A549 (cell line): ENCODE results near the gene SLC41A1. TPM values are rescaled to one million over a fixed set of nuclear protein-coding genes. Genes with fewer than 3 reads are reported as not detected.

Source experiments
- ATAC-seq, 2 experiments: fragments of 200-7000 bp in 1 of 2; fragments of >200 bp in 1 of 2; cut with Nextera tagmentation in 1 of 2; cut with Tn5 transposase in 1 of 2; 3 replicates each; pipeline versions ENCODE4 v1.8.0 to v1.9.1; 2018 to 2020; ENCODE audit warnings: mild to moderate bottlenecking in 1 of 2, moderate library complexity in 1 of 2
- CTCF ChIA-PET: fragments of 300-600 bp; sonication (Branson Sonifier 250); formaldehyde crosslinking; extraction: SDS; loops from one replicate; lab custom pipeline; 2021; ENCODE audit warnings: antibody characterized with exemption, inconsistent platforms; lab: Yijun Ruan, JAX
- POLR2A ChIA-PET: fragments of 350-600 bp; formaldehyde crosslinking; extraction: SDS; loops from one replicate; lab custom pipeline; 2021; ENCODE audit warnings: antibody characterized with exemption, inconsistent platforms; lab: Yijun Ruan, JAX
- DNase-seq, 2 experiments: peaks; one replicate each; pipeline versions ENCODE4 v3.0.0 to v3.0.0-alpha.2; 2011 to 2016; ENCODE audit warnings: low read depth in 1 of 2, low spot score in 1 of 2
- FAIRE-seq: peaks from 2 replicates; lab custom pipeline; 2011; peaks lifted over from hg19 to GRCh38; lab: Jason Lieb, UNC
- H3K27ac ChIP-seq, 2 experiments: fragments of >200 bp; sonication (Bioruptor Twin); formaldehyde crosslinking; 3 replicates each; pipeline ENCODE4 v1.5.1; 2016 to 2017
- H3K4me1 ChIP-seq: fragments of >200 bp; sonication (Bioruptor Twin); formaldehyde crosslinking; 3 replicates; pipeline ENCODE4 v1.6.1; 2016
- H3K4me2 ChIP-seq: fragments of >200 bp; sonication (Bioruptor Twin); formaldehyde crosslinking; 3 replicates; pipeline ENCODE4 v1.6.1; 2016
- H3K4me3 ChIP-seq: fragments of >200 bp; sonication (Bioruptor Twin); formaldehyde crosslinking; 3 replicates; pipeline ENCODE4 v1.5.1; 2016
- H3K9me3 ChIP-seq: fragments of >200 bp; sonication (Bioruptor Twin); formaldehyde crosslinking; 3 replicates; pipeline ENCODE4 v1.6.1; 2016
- CEBPB ChIP-seq, 2 experiments: fragments of >200 bp in 1 of 2; sonication (Bioruptor Twin) in 1 of 2; formaldehyde crosslinking in 1 of 2; IDR thresholded peaks; 2 replicates each; pipeline ENCODE4 v1.6.1; 2012 to 2016
- ESRRA ChIP-seq: fragments of 150-350 bp; IDR thresholded peaks from 2 replicates; pipeline ENCODE4 v1.6.1; 2014; ENCODE audit warnings: mild to moderate bottlenecking, low read length, borderline replicate concordance
- GATA3 ChIP-seq: IDR thresholded peaks from 2 replicates; pipeline ENCODE4 v1.6.1; 2012; ENCODE audit warnings: borderline replicate concordance
- JUN ChIP-seq, 2 experiments: fragments of >200 bp; sonication (Bioruptor Twin); formaldehyde crosslinking; IDR thresholded peaks; 2 replicates in 1 of 2; 3 replicates in 1 of 2; pipeline ENCODE4 v1.6.1; 2016 to 2017
- KDM1A ChIP-seq: fragments of 200-600 bp; sonication (generic); IDR thresholded peaks from 2 replicates; pipeline ENCODE4 v1.6.1; 2016; ENCODE audit warnings: low read depth, mild to moderate bottlenecking
- MYC ChIP-seq: IDR thresholded peaks from 2 replicates; pipeline ENCODE4 v1.6.1; 2012; ENCODE audit warnings: mild to moderate bottlenecking, inconsistent platforms, low read length, improper control_type of control experiment, borderline replicate concordance
- PHF8 ChIP-seq: fragments of 200-600 bp; sonication (generic); IDR thresholded peaks from 2 replicates; pipeline ENCODE4 v1.6.1; 2016; ENCODE audit warnings: low read depth, mild to moderate bottlenecking, antibody characterized with exemption, moderate library complexity, borderline replicate concordance
- POLR2AphosphoS2 ChIP-seq: conservative IDR thresholded peaks from 2 replicates; pipeline ENCODE4 v1.6.1; 2012; ENCODE audit warnings: low read length, improper control_type of control experiment, inconsistent platforms
- RAD21 ChIP-seq, 2 experiments: fragments of >200 bp in 1 of 2; sonication (Bioruptor Twin) in 1 of 2; formaldehyde crosslinking in 1 of 2; IDR thresholded peaks in 1 of 2; conservative IDR thresholded peaks in 1 of 2; 2 replicates in 1 of 2; 3 replicates in 1 of 2; pipeline ENCODE4 v1.6.1; 2012 to 2018; ENCODE audit warnings: inconsistent platforms in 1 of 2
- RCOR1 ChIP-seq: fragments of 150-350 bp; IDR thresholded peaks from 2 replicates; pipeline ENCODE4 v1.6.1; 2014; ENCODE audit warnings: antibody characterized with exemption, low read length, low read depth
- ZFP36 ChIP-seq: fragments of 450-650 bp; IDR thresholded peaks from 2 replicates; pipeline ENCODE4 v1.6.1; 2014; ENCODE audit warnings: borderline replicate concordance; ENCODE audit not compliant: partially characterized antibody
- ZSCAN20 ChIP-seq: fragments of 250-450 bp; sonication (Bioruptor Pico); IDR thresholded peaks from 2 replicates; pipeline ENCODE4 v1.8.0; 2022; ENCODE audit warnings: mild to moderate bottlenecking, moderate library complexity
- WGBS: methylation state at CpG from one replicate; pipeline ENCODE4 v1.1.6; 2017; ENCODE audit errors: missing lambda C conversion rate; 5-methylcytosine and 5-hydroxymethylcytosine counted together
- polyA plus RNA-seq, 4 experiments: library from polyadenylated mRNA; depleted of rRNA in 3 of 4; stranded (reverse); fragments of >200 nt; fragmentation: RNase III in 1 of 4; extraction: RNeasy Plus Mini Kit Qiagen cat#74134 plus additional on column Dnase treatment in 1 of 4; gene quantifications; 2 replicates in 3 of 4; 3 replicates in 1 of 4; pipeline ENCODE4 v1.2.3, GENCODE V29; 2011 to 2017
- TF ChIP-seq, protein P1 (sequence below): fragments of 200-600 bp; sonication (generic); IDR thresholded peaks from 2 replicates; pipeline ENCODE4 v1.6.1; 2016; ENCODE audit warnings: antibody characterized with exemption, mild to moderate bottlenecking, moderate library complexity
- TF ChIP-seq, protein P2 (sequence below): fragments of >200 bp; sonication (Bioruptor Twin); formaldehyde crosslinking; IDR thresholded peaks from 3 replicates; pipeline ENCODE4 v1.5.1; 2016
- TF ChIP-seq, protein P3 (sequence below): IDR thresholded peaks from 2 replicates; pipeline ENCODE4 v1.6.1; 2012; ENCODE audit warnings: low read depth, borderline replicate concordance
- TF ChIP-seq, protein P4 (sequence below): fragments of 250-450 bp; sonication (Bioruptor Pico); IDR thresholded peaks from 2 replicates; pipeline ENCODE4 v1.5.0; 2021; ENCODE audit warnings: mild to moderate bottlenecking, moderate library complexity, borderline replicate concordance
- TF ChIP-seq, protein P5 (sequence below): fragments of 150-350 bp; IDR thresholded peaks from 2 replicates; pipeline ENCODE4 v1.6.1; 2014; ENCODE audit warnings: low read depth, mild to moderate bottlenecking, low read length

Gene SLC41A1
- polyA plus RNA-seq, 2 of the 4 experiments (the other 2 are of a cell fraction): 25.6 to 26.0 TPM

DNA sequence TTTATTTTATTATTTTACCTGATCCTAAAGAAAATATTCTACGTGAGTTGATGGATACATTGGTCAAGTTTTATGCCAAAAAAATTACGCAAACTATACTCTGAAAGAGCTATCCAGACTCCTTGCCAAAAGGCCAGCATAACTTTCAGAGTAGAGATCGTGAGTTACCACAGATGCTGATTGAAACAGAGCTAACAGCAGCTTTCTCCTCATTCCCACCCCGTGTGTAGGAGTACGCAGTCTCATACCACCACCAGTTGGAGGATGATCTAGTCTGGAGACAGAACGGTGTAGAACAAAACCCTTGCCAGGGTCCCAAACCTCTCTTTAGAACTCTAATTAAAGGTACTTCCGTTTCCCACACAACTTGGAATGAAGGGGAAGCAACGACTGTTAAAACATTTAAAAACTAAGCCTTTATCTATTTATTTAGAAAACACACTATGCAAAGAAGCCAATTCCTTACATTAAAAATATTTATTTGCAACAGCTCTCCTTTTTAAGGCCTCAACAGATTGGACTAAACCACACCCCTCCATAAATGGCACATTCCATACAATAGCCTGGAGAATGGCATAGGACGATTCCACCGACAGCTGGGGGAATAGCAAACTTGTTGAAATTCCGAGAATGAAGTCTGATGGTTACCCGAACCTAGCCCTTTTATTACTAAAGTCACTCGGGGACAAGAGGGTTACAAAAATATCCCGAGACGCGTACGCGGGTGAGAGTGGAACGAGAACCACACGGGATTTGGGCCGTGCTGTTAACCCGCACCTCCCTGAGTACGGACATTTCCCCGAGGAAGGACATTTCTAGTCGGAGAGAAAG is 64.4 kb downstream of the SLC41A1 start (continued):
- no peak for TF ChIP-seq ZSCAN20
- peak; percentile 28; the same call in 1 of the 2 replicates for TF ChIP-seq PHF8
- TF ChIP-seq RCOR1: no peak
- TF ChIP-seq, protein P1, sequence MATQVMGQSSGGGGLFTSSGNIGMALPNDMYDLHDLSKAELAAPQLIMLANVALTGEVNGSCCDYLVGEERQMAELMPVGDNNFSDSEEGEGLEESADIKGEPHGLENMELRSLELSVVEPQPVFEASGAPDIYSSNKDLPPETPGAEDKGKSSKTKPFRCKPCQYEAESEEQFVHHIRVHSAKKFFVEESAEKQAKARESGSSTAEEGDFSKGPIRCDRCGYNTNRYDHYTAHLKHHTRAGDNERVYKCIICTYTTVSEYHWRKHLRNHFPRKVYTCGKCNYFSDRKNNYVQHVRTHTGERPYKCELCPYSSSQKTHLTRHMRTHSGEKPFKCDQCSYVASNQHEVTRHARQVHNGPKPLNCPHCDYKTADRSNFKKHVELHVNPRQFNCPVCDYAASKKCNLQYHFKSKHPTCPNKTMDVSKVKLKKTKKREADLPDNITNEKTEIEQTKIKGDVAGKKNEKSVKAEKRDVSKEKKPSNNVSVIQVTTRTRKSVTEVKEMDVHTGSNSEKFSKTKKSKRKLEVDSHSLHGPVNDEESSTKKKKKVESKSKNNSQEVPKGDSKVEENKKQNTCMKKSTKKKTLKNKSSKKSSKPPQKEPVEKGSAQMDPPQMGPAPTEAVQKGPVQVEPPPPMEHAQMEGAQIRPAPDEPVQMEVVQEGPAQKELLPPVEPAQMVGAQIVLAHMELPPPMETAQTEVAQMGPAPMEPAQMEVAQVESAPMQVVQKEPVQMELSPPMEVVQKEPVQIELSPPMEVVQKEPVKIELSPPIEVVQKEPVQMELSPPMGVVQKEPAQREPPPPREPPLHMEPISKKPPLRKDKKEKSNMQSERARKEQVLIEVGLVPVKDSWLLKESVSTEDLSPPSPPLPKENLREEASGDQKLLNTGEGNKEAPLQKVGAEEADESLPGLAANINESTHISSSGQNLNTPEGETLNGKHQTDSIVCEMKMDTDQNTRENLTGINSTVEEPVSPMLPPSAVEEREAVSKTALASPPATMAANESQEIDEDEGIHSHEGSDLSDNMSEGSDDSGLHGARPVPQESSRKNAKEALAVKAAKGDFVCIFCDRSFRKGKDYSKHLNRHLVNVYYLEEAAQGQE: peak; percentile 93

DNA sequence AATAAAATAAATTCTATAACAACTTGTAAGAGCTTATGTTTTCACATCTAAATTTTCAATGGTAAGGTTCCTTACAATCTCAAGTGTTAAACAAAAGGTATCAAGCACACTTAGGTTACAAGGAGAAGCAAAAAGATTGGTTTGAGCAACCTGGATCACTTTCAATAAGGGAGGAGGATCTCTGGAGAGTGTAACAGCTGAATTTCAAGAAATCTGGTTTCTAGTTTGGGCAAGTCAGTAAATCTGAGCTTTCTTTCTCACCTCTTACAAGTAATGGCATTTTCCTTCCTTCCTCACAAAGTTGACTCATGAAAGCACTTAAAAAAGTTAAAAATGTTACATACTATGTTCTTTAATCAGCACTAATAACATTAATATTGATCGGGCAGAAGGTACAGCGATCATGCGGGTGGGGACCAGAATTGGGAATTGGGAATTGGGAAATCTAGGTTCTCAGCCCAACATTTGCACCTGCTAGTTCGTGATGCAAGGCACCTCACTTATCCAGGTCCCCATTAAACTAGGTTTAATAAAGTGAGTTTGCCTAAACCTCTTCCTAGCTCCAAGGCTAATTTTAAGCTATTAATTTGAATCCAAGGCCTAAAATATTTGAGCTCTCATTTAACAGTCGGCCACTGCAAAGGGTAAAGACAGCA is 66.1 kb downstream of the SLC41A1 start:
- no peak for DNase-seq
- H3K4me2 ChIP-seq: peak overlapping the region; percentile 98
- no peaks in the 10 kb centered on the region for H3K9me3 ChIP-seq
- TF ChIP-seq JUN (IDR thresholded peaks at IDR 0.05) (peak in 1 of 2 experiments; percentile 28; a peak in 1 of 5 replicates), MYC (no peak), RAD21 (conservative IDR thresholded peaks at IDR 0.05 in 1 of 2, IDR thresholded peaks at IDR 0.05 in 1 of 2) (no peak), CEBPB (IDR thresholded peaks at IDR 0.05) (no peak), ZSCAN20 (no peak), GATA3 (no peak), KDM1A (no peak), ZFP36 (no peak), ESRRA (no peak), POLR2AphosphoS2 (0 out of 2 replicates have a peak, but pooled peaks have one; percentile 59)
- TF ChIP-seq, protein P2, sequence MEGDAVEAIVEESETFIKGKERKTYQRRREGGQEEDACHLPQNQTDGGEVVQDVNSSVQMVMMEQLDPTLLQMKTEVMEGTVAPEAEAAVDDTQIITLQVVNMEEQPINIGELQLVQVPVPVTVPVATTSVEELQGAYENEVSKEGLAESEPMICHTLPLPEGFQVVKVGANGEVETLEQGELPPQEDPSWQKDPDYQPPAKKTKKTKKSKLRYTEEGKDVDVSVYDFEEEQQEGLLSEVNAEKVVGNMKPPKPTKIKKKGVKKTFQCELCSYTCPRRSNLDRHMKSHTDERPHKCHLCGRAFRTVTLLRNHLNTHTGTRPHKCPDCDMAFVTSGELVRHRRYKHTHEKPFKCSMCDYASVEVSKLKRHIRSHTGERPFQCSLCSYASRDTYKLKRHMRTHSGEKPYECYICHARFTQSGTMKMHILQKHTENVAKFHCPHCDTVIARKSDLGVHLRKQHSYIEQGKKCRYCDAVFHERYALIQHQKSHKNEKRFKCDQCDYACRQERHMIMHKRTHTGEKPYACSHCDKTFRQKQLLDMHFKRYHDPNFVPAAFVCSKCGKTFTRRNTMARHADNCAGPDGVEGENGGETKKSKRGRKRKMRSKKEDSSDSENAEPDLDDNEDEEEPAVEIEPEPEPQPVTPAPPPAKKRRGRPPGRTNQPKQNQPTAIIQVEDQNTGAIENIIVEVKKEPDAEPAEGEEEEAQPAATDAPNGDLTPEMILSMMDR: no peak
- TF ChIP-seq, protein P3, sequence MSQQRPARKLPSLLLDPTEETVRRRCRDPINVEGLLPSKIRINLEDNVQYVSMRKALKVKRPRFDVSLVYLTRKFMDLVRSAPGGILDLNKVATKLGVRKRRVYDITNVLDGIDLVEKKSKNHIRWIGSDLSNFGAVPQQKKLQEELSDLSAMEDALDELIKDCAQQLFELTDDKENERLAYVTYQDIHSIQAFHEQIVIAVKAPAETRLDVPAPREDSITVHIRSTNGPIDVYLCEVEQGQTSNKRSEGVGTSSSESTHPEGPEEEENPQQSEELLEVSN: no peak
- TF ChIP-seq, protein P4, sequence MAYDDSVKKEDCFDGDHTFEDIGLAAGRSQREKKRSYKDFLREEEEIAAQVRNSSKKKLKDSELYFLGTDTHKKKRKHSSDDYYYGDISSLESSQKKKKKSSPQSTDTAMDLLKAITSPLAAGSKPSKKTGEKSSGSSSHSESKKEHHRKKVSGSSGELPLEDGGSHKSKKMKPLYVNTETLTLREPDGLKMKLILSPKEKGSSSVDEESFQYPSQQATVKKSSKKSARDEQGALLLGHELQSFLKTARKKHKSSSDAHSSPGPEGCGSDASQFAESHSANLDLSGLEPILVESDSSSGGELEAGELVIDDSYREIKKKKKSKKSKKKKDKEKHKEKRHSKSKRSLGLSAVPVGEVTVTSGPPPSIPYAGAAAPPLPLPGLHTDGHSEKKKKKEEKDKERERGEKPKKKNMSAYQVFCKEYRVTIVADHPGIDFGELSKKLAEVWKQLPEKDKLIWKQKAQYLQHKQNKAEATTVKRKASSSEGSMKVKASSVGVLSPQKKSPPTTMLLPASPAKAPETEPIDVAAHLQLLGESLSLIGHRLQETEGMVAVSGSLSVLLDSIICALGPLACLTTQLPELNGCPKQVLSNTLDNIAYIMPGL (CRISPR knock-in tag): no peak
- TF ChIP-seq, protein P5, sequence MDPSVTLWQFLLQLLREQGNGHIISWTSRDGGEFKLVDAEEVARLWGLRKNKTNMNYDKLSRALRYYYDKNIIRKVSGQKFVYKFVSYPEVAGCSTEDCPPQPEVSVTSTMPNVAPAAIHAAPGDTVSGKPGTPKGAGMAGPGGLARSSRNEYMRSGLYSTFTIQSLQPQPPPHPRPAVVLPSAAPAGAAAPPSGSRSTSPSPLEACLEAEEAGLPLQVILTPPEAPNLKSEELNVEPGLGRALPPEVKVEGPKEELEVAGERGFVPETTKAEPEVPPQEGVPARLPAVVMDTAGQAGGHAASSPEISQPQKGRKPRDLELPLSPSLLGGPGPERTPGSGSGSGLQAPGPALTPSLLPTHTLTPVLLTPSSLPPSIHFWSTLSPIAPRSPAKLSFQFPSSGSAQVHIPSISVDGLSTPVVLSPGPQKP: no peak
- TF ChIP-seq, protein P1: 0 out of 2 replicates have a peak, but pooled peaks have one; percentile 18
- 73% methylated on average over 5 of the region's 5 CpGs for WGBS
- no peak for FAIRE-seq
- ChIA-PET POLR2A (no interaction called here), CTCF (interaction anchor here (1.3 to 1.7 kb wide), 2 partner anchors 89 to 155 kb away, joined by 3 read pairs; no protein-coding TSS in a partner anchor)
- H3K27ac ChIP-seq: no peak overlapping the region
- H3K4me1 ChIP-seq: peaks cover 48% of the 10 kb centered on the region
- peak overlapping the region; percentile 99; the same call in 1 of the 3 replicates for H3K4me3 ChIP-seq
- ATAC-seq: no peak
